HEK293 (cell line): ENCODE data around the gene SHROOM3.
A peak's percentile ranks its signal among the peaks of the same experiment; 100 is the strongest.

Experiments
- CTCF ChIA-PET: fragments of 350-600 bp; formaldehyde crosslinking; extraction: SDS; loops from one replicate; lab custom pipeline; 2021; ENCODE audit warnings: antibody characterized with exemption; lab: Yijun Ruan, JAX
- POLR2A ChIA-PET: fragments of 300-600 bp; formaldehyde crosslinking; extraction: SDS; loops from one replicate; lab custom pipeline; 2020; ENCODE audit warnings: antibody characterized with exemption, inconsistent platforms; lab: Yijun Ruan, JAX
- H3K27ac ChIP-seq: fragments of 200-500 bp; sonication (Bioruptor generic); 2 replicates; pipeline ENCODE4 v1.5.1; 2014; ENCODE audit warnings: low read depth, low read length, control low read depth, inconsistent platforms; ENCODE audit errors: extremely low read depth
- H3K36me3 ChIP-seq, 2 experiments: fragments of 200-500 bp in 1 of 2; sonication (Bioruptor generic) in 1 of 2; 1 replicate in 1 of 2; 2 replicates in 1 of 2; pipeline ENCODE4 v1.5.1; 2014 to 2017; ENCODE audit warnings: inconsistent platforms in 2 of 2, low read length in 2 of 2; ENCODE audit not compliant: control insufficient read depth in 2 of 2, insufficient read depth in 1 of 2
- H3K4me1 ChIP-seq: fragments of 200-500 bp; sonication (Bioruptor generic); 2 replicates; pipeline ENCODE4 v1.5.1; 2014; ENCODE audit warnings: mild to moderate bottlenecking, low read length, inconsistent platforms; ENCODE audit not compliant: control insufficient read depth, insufficient read depth
- H3K4me3 ChIP-seq: 2 replicates; pipeline ENCODE4 v1.5.1; 2011; ENCODE audit warnings: low read depth, mild to moderate bottlenecking, control low read depth, low read length, moderate library complexity
- H3K9me3 ChIP-seq: fragments of 200-500 bp; sonication (Bioruptor generic); 2 replicates; pipeline ENCODE4 v1.5.1; 2014; ENCODE audit warnings: low read depth, low read length, inconsistent platforms; ENCODE audit not compliant: control insufficient read depth, insufficient read depth
- KLF1 ChIP-seq: fragments of 450-650 bp; formaldehyde crosslinking; IDR thresholded peaks from 2 replicates; pipeline ENCODE4 v1.5.1; 2016; ENCODE audit warnings: missing biosample characterization, missing genetic modification characterization
- KLF10 ChIP-seq: fragments of 450-650 bp; IDR thresholded peaks from 2 replicates; pipeline ENCODE4 v1.5.1; 2018; ENCODE audit warnings: missing biosample characterization, mild to moderate bottlenecking, missing genetic modification characterization
- KLF8 ChIP-seq: fragments of 450-650 bp; formaldehyde crosslinking; IDR thresholded peaks from 2 replicates; pipeline ENCODE4 v1.5.1; 2016; ENCODE audit warnings: missing biosample characterization, missing genetic modification characterization
- KLF9 ChIP-seq: fragments of 450-650 bp; formaldehyde crosslinking; IDR thresholded peaks from 2 replicates; pipeline ENCODE4 v1.5.1; 2016; ENCODE audit warnings: missing biosample characterization, missing genetic modification characterization, low read depth
- PATZ1 ChIP-seq: fragments of 450-650 bp; formaldehyde crosslinking; IDR thresholded peaks from 2 replicates; pipeline ENCODE4 v1.5.1; 2016; ENCODE audit warnings: missing biosample characterization, missing genetic modification characterization
- PRDM10 ChIP-seq: fragments of 450-650 bp; formaldehyde crosslinking; IDR thresholded peaks from 2 replicates; pipeline ENCODE4 v1.5.1; 2016; ENCODE audit warnings: missing biosample characterization, missing genetic modification characterization
- REST ChIP-seq: fragments of 450-650 bp; formaldehyde crosslinking; IDR thresholded peaks from 2 replicates; pipeline ENCODE4 v1.5.1; 2016; ENCODE audit warnings: missing biosample characterization, missing genetic modification characterization
- YY1 ChIP-seq: fragments of 450-650 bp; formaldehyde crosslinking; IDR thresholded peaks from 2 replicates; pipeline ENCODE4 v1.5.1; 2018; ENCODE audit warnings: missing biosample characterization, missing genetic modification characterization
- YY2 ChIP-seq: fragments of 450-650 bp; formaldehyde crosslinking; IDR thresholded peaks from 2 replicates; pipeline ENCODE4 v1.5.1; 2016; ENCODE audit warnings: missing biosample characterization, missing genetic modification characterization
- ZIC2 ChIP-seq: fragments of 450-650 bp; formaldehyde crosslinking; IDR thresholded peaks from 2 replicates; pipeline ENCODE4 v1.5.1; 2016; ENCODE audit warnings: missing biosample characterization, missing genetic modification characterization
- ZNF2 ChIP-seq: fragments of 450-650 bp; formaldehyde crosslinking; IDR thresholded peaks from 2 replicates; pipeline ENCODE4 v1.5.1; 2016; ENCODE audit warnings: missing biosample characterization, missing genetic modification characterization
- ZNF416 ChIP-seq: fragments of 450-650 bp; formaldehyde crosslinking; IDR thresholded peaks from 2 replicates; pipeline ENCODE4 v1.5.1; 2016; ENCODE audit warnings: missing biosample characterization, missing genetic modification characterization
- ZNF521 ChIP-seq: fragments of 450-650 bp; formaldehyde crosslinking; IDR thresholded peaks from 2 replicates; pipeline ENCODE4 v1.5.1; 2017; ENCODE audit warnings: missing biosample characterization, mild to moderate bottlenecking, missing genetic modification characterization
- ZNF580 ChIP-seq: fragments of 450-650 bp; formaldehyde crosslinking; IDR thresholded peaks from 2 replicates; pipeline ENCODE4 v1.5.1; 2016; ENCODE audit warnings: missing biosample characterization, missing genetic modification characterization
- ZNF610 ChIP-seq: fragments of 450-650 bp; formaldehyde crosslinking; IDR thresholded peaks from 2 replicates; pipeline ENCODE4 v1.5.1; 2016; ENCODE audit warnings: missing biosample characterization, missing genetic modification characterization, borderline replicate concordance
- ZNF768 ChIP-seq: fragments of 450-650 bp; formaldehyde crosslinking; IDR thresholded peaks from 2 replicates; pipeline ENCODE4 v1.5.1; 2018; ENCODE audit warnings: missing biosample characterization, mild to moderate bottlenecking, missing genetic modification characterization
- ZSCAN18 ChIP-seq: fragments of 450-650 bp; formaldehyde crosslinking; IDR thresholded peaks from 2 replicates; pipeline ENCODE4 v1.5.1; 2016; ENCODE audit warnings: missing biosample characterization, missing genetic modification characterization
- ZSCAN30 ChIP-seq: fragments of 450-650 bp; IDR thresholded peaks from 2 replicates; pipeline ENCODE4 v1.5.1; 2018; ENCODE audit warnings: missing biosample characterization, mild to moderate bottlenecking, missing genetic modification characterization, moderate library complexity
- TF ChIP-seq, protein P1 (sequence below): fragments of 450-650 bp; formaldehyde crosslinking; conservative IDR thresholded peaks from 2 replicates; pipeline ENCODE4 v1.5.1; 2016; ENCODE audit warnings: low read depth, missing biosample characterization, missing genetic modification characterization

Gene SHROOM3

GRCh38 chr4:76585897-76586360 lies 150.9 kb downstream of the SHROOM3 start (continued):
- TF ChIP-seq KLF9 (tag by site-specific recombination) (no peak), ZSCAN30 (no peak)

- Histone ChIP-seq H3K36me3 (no peaks in the 10 kb centered on the region), H3K4me3 (no peak overlapping the region), H3K4me1 (no peaks in the 10 kb centered on the region), H3K27ac (no peak overlapping the region), H3K9me3 (no peaks in the 10 kb centered on the region)
- ChIA-PET POLR2A (interaction anchor here (0.6 kb wide), 1 partner anchor 32 kb away, joined by 5 read pairs; no protein-coding TSS in a partner anchor), CTCF (interaction anchor here (0.6 kb wide), 1 partner anchor 12 kb away, joined by 3 read pairs; no protein-coding TSS in a partner anchor)
- TF ChIP-seq ZNF2 (tag by site-specific recombination) (no peak), ZNF580 (tag by site-specific recombination) (no peak), ZNF610 (tag by site-specific recombination) (no peak), YY2 (tag by site-specific recombination) (no peak), ZNF416 (tag by site-specific recombination) (no peak), ZSCAN18 (tag by site-specific recombination) (no peak), ZIC2 (peak; percentile 69), ZNF521 (tag by site-specific recombination) (no peak), KLF1 (tag by site-specific recombination) (no peak), KLF10 (tag by site-specific recombination) (no peak), REST (tag by site-specific recombination) (peak; percentile 14; the same call in 1 of the 2 replicates), PATZ1 (tag by site-specific recombination) (no peak), KLF8 (tag by site-specific recombination) (no peak), ZNF768 (tag by site-specific recombination) (no peak), PRDM10 (peak; percentile 33), YY1 (tag by site-specific recombination) (no peak)
- TF ChIP-seq, protein P1, sequence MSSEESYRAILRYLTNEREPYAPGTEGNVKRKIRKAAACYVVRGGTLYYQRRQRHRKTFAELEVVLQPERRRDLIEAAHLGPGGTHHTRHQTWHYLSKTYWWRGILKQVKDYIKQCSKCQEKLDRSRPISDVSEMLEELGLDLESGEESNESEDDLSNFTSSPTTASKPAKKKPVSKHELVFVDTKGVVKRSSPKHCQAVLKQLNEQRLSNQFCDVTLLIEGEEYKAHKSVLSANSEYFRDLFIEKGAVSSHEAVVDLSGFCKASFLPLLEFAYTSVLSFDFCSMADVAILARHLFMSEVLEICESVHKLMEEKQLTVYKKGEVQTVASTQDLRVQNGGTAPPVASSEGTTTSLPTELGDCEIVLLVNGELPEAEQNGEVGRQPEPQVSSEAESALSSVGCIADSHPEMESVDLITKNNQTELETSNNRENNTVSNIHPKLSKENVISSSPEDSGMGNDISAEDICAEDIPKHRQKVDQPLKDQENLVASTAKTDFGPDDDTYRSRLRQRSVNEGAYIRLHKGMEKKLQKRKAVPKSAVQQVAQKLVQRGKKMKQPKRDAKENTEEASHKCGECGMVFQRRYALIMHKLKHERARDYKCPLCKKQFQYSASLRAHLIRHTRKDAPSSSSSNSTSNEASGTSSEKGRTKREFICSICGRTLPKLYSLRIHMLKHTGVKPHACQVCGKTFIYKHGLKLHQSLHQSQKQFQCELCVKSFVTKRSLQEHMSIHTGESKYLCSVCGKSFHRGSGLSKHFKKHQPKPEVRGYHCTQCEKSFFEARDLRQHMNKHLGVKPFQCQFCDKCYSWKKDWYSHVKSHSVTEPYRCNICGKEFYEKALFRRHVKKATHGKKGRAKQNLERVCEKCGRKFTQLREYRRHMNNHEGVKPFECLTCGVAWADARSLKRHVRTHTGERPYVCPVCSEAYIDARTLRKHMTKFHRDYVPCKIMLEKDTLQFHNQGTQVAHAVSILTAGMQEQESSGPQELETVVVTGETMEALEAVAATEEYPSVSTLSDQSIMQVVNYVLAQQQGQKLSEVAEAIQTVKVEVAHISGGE (tag by site-specific recombination), result no peak
These were observed 153.2 kb downstream of the SHROOM3 start for GRCh38 chr4:76588274-76588673.
